ENCODE data around the gene RWDD1.

DNA sequence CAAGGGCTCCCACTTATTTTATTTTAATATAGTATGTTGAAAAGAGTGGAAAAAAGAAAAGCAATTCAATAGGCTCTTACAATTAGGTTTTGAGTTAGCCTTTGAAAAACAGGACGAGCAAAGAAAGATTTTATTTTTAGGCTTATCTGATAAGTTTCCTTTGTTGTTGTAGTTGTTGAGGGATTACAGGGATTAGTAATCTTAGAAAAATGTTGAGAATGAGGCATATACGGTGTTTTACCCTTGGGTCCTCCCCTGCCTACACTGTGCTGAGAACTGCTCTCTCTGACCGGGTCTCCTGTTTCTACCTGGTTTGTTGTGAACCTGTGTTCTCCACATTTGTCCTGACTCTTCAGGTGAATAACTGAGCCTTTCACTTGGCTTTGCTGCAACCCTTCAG, 42.5 kb upstream of the RWDD1 start:
- TF ChIP-seq, protein P1, sequence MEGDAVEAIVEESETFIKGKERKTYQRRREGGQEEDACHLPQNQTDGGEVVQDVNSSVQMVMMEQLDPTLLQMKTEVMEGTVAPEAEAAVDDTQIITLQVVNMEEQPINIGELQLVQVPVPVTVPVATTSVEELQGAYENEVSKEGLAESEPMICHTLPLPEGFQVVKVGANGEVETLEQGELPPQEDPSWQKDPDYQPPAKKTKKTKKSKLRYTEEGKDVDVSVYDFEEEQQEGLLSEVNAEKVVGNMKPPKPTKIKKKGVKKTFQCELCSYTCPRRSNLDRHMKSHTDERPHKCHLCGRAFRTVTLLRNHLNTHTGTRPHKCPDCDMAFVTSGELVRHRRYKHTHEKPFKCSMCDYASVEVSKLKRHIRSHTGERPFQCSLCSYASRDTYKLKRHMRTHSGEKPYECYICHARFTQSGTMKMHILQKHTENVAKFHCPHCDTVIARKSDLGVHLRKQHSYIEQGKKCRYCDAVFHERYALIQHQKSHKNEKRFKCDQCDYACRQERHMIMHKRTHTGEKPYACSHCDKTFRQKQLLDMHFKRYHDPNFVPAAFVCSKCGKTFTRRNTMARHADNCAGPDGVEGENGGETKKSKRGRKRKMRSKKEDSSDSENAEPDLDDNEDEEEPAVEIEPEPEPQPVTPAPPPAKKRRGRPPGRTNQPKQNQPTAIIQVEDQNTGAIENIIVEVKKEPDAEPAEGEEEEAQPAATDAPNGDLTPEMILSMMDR (IDR thresholded peaks at IDR 0.05) = no peak
- TF ChIP-seq ZFX (IDR thresholded peaks at IDR 0.05; ENCODE audit: borderline replicate concordance) = no peak
